Progenitor cell of endocrine pancreas (in vitro differentiated cells): ENCODE measurements around the gene PRR35. TPM values are rescaled to one million over a fixed set of nuclear protein-coding genes. Genes with fewer than 3 reads are reported as not detected.
A peak's percentile ranks its signal among the peaks of the same experiment; 100 is the strongest.

ENCODE experiments used
- DNase-seq: peaks from one replicate; pipeline ENCODE4 v3.0.0; 2021; ENCODE audit warnings: low spot score; ENCODE audit not compliant: unreplicated experiment
- H3K27ac Mint-ChIP-seq: 2 replicates; pipeline ENCODE4 v1.8.0; 2021; ENCODE audit warnings: mild to moderate bottlenecking, moderate library complexity, mixed read lengths
- H3K27me3 Mint-ChIP-seq: 2 replicates; pipeline ENCODE4 v1.8.0; 2021; ENCODE audit warnings: mixed read lengths
- H3K36me3 Mint-ChIP-seq: 2 replicates; pipeline ENCODE4 v1.8.0; 2022; ENCODE audit warnings: mixed read lengths; ENCODE audit not compliant: insufficient read depth
- H3K4me1 Mint-ChIP-seq: 2 replicates; pipeline ENCODE4 v1.8.0; 2021; ENCODE audit warnings: low read depth, mixed read lengths
- H3K4me3 Mint-ChIP-seq: 2 replicates; pipeline ENCODE4 v1.8.0; 2021; ENCODE audit warnings: low read depth, mild to moderate bottlenecking, moderate library complexity, mixed read lengths
- H3K9me3 Mint-ChIP-seq: 2 replicates; pipeline ENCODE4 v1.8.0; 2021; ENCODE audit warnings: low read depth, mixed read lengths
- total RNA-seq: library from RNA; stranded (reverse); gene quantifications from 2 replicates; pipeline ENCODE4 v1.2.1, GENCODE V29; 2021
- TF ChIP-seq, protein P1 (sequence below): fragments of 200-600 bp; sonication (generic); IDR thresholded peaks from one replicate; pipeline ENCODE4 v1.5.0; 2021; ENCODE audit warnings: antibody characterized with exemption, mild to moderate bottlenecking; ENCODE audit not compliant: unreplicated experiment

Gene PRR35
- total RNA-seq, 1 donor from 2014 or later, result not detected

DNA sequence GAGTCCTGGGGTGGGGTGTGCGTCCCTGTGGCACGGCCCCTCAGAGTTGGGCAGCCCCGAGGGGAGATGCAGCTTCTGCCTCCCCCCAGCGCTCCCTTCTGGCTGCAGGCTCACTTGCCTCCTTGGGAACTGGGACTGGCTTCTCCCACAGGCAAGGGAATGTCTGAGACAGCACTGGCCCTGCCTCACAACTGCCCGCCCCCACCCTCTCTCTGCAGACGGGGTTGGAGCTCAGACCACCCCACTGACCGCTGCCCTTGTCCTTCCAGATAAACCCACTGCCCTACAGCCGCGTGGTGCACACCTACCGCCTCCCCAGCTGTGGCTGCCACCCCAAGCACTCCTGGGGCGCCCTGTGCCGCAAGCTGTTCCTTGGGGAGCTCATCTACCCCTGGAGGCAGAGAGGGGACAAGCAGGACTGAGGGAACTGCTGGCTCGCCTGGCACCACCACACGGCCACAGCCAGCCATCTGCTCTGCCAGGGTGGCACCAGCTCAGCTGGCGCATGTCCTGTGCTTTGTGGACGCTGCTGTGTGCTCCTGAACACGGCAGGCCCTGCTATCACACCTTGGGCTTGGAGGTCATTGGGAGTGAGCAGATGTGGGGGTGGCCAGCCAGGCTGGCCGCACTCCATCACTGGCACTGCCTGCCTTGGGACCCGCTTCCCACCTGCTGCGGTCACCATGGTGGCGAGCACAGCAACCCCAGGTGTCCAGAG, 22.6 kb downstream of the PRR35 start:
- H3K27me3 Mint-ChIP-seq, result peaks cover 12% of the 10 kb centered on the region
- H3K9me3 Mint-ChIP-seq, result no peaks in the 10 kb centered on the region
- TF ChIP-seq, protein P1, sequence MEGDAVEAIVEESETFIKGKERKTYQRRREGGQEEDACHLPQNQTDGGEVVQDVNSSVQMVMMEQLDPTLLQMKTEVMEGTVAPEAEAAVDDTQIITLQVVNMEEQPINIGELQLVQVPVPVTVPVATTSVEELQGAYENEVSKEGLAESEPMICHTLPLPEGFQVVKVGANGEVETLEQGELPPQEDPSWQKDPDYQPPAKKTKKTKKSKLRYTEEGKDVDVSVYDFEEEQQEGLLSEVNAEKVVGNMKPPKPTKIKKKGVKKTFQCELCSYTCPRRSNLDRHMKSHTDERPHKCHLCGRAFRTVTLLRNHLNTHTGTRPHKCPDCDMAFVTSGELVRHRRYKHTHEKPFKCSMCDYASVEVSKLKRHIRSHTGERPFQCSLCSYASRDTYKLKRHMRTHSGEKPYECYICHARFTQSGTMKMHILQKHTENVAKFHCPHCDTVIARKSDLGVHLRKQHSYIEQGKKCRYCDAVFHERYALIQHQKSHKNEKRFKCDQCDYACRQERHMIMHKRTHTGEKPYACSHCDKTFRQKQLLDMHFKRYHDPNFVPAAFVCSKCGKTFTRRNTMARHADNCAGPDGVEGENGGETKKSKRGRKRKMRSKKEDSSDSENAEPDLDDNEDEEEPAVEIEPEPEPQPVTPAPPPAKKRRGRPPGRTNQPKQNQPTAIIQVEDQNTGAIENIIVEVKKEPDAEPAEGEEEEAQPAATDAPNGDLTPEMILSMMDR, result no peak
- no peaks in the 10 kb centered on the region for H3K36me3 Mint-ChIP-seq
- DNase-seq, result no peak
- H3K27ac Mint-ChIP-seq, result no peak overlapping the region
- no peak overlapping the region for H3K4me3 Mint-ChIP-seq
- H3K4me1 Mint-ChIP-seq, result peaks cover 2% of the 10 kb centered on the region

DNA sequence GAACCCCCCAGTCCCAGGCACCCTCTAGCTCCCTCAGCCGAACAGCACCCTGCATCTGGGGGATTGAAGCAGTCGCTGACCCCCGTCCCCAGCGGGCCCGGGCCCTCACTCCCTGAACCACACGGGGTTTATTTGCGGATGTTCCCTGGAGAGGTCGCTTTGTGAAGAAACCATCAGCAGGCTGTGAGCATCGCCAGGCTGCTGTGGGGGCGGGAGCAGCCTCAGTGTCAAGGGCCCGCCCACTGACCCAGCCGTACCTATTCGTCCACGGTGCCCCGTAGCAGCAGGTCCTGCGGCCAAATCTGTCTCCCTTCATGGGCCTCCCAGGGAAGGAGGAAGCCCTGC, 23.2 kb downstream of the PRR35 start:
- Mint-ChIP-seq H3K4me3 (no peak overlapping the region), H3K4me1 (peaks cover 4% of the 10 kb centered on the region), H3K27ac (no peak overlapping the region), H3K27me3 (peaks cover 12% of the 10 kb centered on the region), H3K36me3 (no peaks in the 10 kb centered on the region), H3K9me3 (no peaks in the 10 kb centered on the region)
- TF ChIP-seq, protein P1, result no peak
- DNase-seq, result no peak

DNA sequence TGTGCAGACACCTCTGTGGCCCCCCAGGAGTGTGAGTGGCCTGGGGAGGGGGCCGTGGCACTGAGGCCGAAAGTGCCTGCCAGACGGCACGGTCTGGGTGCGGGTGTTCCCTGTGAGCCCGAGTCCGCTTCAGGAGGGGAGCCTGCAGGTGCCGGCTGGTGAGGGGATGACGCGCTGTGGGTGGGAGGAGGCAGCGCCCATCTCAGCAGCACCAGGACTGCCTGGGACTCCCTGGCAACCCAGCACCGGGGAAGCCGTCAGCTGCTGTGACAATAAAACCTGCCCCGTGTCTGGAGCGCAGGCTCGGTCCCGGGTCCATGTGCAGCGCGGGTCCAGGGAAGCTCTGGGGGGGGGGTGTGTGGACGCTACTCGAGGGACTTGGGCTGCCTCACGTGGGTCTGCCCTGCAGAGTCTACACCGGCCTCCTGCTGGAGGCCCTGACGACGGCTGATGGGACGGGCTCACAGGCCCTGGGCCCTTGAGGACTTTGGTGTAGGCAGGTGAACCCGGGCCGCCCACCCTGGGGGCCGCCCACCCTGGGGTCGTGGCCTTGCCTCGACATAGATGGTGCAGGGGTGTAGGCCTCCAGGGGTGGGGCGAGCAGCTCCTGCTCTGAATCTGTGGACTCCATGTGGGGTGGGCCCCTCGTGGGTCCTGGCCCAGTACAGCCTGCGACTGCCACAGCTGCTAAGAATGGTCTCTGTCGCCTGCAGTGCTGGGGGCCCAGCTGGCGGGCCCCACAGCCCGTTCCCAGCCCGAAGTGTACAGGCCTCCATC, 23.8 kb downstream of the PRR35 start:
- H3K27ac Mint-ChIP-seq, result no peak overlapping the region
- TF ChIP-seq, protein P1, result no peak
- no peaks in the 10 kb centered on the region for H3K36me3 Mint-ChIP-seq
- no peak for DNase-seq
- peaks cover 5% of the 10 kb centered on the region for H3K4me1 Mint-ChIP-seq
- peaks cover 12% of the 10 kb centered on the region for H3K27me3 Mint-ChIP-seq
- no peak overlapping the region for H3K4me3 Mint-ChIP-seq
- no peaks in the 10 kb centered on the region for H3K9me3 Mint-ChIP-seq

DNA sequence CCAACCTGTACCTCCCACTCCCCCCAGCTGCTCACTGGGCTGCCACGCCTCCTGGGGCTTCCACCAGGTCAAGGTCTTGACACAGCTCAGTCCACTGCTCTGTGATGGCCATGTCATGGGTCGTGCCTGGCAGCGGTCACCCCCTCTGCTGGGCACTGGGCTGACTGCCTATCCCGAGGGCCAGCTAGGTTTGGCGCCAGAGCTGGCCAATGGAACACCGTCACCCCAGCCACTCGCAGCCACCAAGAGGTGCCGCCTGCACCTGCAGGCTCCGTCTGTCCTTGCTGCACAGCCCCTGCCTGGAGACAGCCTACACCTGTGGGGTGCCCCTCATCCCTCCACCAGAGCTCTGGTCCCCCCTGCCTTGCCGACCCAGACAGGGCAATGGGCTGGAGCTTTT, 25.2 kb downstream of the PRR35 start:
- no peak overlapping the region for H3K27ac Mint-ChIP-seq
- peaks cover 12% of the 10 kb centered on the region for H3K27me3 Mint-ChIP-seq
- DNase-seq, result no peak
- no peaks in the 10 kb centered on the region for H3K36me3 Mint-ChIP-seq
- H3K4me1 Mint-ChIP-seq, result peaks cover 5% of the 10 kb centered on the region
- TF ChIP-seq, protein P1, result peak; percentile 14
- no peak overlapping the region for H3K4me3 Mint-ChIP-seq
- no peaks in the 10 kb centered on the region for H3K9me3 Mint-ChIP-seq

DNA sequence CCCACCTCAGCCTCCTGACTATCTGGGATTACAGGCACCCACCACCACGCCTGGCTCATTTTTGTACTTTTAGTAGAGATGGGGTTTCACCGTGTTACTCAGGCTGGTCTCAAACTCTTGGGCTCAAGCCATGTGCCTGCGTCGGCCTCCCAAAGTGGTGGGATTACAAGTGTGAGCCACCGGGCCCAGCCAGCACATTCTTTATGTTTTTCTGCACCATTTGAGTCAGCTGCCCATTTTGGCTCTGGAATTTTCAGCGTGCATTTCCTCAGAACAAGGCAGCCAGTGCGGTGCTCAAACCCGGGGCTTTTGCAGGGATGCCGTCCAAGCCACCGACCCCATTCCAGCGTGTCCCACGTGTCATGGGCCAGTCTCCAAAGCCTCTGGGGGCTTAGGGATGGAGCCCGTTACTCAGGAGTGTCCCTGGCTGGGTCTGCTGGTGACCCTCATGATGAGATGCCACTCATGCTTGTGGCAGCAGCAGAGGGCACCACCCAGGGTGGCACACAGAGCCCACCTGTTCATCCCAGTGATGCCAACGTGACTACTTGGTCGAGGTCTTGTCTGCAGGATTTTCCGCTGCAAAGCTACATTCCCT, 26.0 kb downstream of the PRR35 start:
- H3K36me3 Mint-ChIP-seq, result no peaks in the 10 kb centered on the region

More for the DNA sequence above, 26.0 kb downstream of the PRR35 start:
- TF ChIP-seq, protein P1, result no peak
- Mint-ChIP-seq H3K4me3 (no peak overlapping the region), H3K27ac (peak overlapping the region; percentile 37), H3K9me3 (no peaks in the 10 kb centered on the region), H3K27me3 (peaks cover 12% of the 10 kb centered on the region), H3K4me1 (peaks cover 12% of the 10 kb centered on the region)
- DNase-seq, result no peak
